Measurements from ENCODE around the gene CTNND1. TPM values are rescaled to one million over a fixed set of nuclear protein-coding genes. Genes with fewer than 3 reads are reported as not detected.
"Not testable (repeated sequence)": the region's sequence is repeated elsewhere in the genome, so short reads cannot be mapped to it uniquely, and the experiment has no call there.

Gene CTNND1, protein sequence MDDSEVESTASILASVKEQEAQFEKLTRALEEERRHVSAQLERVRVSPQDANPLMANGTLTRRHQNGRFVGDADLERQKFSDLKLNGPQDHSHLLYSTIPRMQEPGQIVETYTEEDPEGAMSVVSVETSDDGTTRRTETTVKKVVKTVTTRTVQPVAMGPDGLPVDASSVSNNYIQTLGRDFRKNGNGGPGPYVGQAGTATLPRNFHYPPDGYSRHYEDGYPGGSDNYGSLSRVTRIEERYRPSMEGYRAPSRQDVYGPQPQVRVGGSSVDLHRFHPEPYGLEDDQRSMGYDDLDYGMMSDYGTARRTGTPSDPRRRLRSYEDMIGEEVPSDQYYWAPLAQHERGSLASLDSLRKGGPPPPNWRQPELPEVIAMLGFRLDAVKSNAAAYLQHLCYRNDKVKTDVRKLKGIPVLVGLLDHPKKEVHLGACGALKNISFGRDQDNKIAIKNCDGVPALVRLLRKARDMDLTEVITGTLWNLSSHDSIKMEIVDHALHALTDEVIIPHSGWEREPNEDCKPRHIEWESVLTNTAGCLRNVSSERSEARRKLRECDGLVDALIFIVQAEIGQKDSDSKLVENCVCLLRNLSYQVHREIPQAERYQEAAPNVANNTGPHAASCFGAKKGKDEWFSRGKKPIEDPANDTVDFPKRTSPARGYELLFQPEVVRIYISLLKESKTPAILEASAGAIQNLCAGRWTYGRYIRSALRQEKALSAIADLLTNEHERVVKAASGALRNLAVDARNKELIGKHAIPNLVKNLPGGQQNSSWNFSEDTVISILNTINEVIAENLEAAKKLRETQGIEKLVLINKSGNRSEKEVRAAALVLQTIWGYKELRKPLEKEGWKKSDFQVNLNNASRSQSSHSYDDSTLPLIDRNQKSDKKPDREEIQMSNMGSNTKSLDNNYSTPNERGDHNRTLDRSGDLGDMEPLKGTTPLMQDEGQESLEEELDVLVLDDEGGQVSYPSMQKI
- total RNA-seq: 181 and 183 TPM in 2 replicates
- long read RNA-seq, full-length matches to known transcripts: 7 of 66 reads
- long read RNA-seq, partial matches to known transcripts: 31 of 66 reads
- long read RNA-seq, other reads (novel, unspliced or antisense): 28 of 66 reads

DNA sequence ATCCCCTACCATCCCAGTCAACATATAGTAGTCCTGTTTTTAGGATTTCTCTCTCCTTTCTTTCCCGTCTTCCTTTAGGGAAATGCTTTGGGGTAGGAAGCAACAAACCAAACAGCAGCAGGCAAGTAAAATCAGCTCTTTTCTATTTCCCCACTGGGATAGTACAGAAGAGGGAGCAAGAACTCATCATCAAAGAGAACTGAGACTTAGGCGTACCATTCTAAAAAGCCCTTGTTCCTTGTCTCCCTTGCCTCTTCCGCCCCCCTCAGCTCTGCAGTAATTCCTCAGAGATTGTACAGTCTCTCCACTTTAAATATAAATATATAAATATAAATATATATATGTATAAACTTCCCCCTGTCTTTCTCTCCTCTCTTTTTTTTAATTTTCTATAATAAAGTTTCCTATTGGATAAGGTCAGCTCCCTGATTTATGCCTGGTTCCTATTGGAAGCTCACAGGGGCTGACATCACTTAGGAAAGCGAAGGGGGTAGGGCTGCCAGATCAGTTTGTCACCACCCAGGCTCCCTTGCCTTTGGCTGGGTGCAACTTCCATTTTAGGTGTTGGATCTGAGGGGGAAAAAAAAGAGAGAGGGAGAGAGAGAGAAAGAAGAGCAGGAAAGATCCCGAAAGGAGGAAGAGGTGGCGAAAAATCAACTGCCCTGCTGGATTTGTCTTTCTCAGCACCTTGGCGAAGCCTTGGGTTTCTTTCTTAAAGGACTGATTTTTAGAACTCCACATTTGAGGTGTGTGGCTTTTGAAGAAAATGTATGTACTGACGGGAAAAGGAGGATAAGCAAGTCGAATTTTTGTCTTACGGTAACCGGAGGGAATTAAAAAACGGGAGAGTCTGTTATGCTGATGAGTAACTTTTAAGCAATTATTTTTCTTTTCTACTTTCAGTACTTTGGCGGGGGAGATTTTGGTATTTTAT is at the start of gene CTNND1:
Gene CTNND1 (plus strand): TSS at position 502 of the 934 bp plus-strand sequence. CDS start 29,677 bp downstream, outside the sequence.
- Mint-ChIP-seq H3K9me3 (ENCODE audit: unreplicated experiment) (no peaks in the 10 kb centered on the region), H3K27ac (ENCODE audit: unreplicated experiment) (peak within 1 kb of the TSS; percentile 100), H3K4me1 (ENCODE audit: unreplicated experiment) (peaks cover 32% of the 10 kb centered on the region), H3K27me3 (ENCODE audit: unreplicated experiment) (no peaks in the 10 kb centered on the region), H3K4me3 (ENCODE audit: unreplicated experiment) (peak within 1 kb of the TSS; percentile 100), H3K36me3 (ENCODE audit: unreplicated experiment) (peaks cover 2% of the 10 kb centered on the region)
- TF ChIP-seq, protein P1, sequence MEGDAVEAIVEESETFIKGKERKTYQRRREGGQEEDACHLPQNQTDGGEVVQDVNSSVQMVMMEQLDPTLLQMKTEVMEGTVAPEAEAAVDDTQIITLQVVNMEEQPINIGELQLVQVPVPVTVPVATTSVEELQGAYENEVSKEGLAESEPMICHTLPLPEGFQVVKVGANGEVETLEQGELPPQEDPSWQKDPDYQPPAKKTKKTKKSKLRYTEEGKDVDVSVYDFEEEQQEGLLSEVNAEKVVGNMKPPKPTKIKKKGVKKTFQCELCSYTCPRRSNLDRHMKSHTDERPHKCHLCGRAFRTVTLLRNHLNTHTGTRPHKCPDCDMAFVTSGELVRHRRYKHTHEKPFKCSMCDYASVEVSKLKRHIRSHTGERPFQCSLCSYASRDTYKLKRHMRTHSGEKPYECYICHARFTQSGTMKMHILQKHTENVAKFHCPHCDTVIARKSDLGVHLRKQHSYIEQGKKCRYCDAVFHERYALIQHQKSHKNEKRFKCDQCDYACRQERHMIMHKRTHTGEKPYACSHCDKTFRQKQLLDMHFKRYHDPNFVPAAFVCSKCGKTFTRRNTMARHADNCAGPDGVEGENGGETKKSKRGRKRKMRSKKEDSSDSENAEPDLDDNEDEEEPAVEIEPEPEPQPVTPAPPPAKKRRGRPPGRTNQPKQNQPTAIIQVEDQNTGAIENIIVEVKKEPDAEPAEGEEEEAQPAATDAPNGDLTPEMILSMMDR (IDR thresholded peaks at IDR 0.05): no peak
- peak; percentile 93 for DNase-seq (ENCODE audit: extremely low spot score, unreplicated experiment)

DNA sequence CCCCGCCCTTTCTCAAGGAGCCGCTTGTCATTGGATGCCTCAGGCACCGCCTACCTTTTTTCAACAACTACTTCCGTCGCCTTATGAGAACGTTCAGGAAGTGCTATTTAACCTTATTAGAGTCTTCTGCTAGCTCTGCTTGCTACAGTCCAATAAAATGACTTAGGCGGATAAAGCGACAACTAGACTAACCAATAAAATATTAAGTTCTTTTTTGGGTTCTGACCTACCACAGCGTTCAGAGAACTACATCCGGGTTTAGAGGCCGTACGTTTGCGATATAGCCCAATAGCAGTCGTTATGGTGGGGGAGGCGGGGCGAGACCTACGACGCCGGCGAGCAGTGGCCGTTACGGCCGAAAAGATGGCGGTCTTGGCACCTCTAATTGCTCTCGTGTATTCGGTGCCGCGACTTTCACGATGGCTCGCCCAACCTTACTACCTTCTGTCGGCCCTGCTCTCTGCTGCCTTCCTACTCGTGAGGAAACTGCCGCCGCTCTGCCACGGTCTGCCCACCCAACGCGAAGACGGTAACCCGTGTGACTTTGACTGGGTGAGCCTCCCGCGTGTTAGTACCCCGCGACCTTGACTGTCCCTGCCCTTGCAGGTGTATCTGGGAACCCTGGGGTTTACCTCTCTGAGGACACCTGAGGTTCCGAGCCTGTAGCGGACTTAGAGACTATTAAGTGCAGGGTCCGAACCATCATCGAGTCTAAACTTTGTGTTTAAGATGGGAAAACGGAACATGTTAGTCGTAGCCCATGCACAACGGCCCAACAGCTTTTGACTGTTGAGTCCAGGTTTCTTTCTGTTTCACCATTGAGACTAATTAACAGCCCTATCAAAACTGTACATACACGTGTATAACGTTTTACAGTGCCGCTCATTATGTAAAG is 49.1 kb upstream of the CTNND1 start, which contains the start of gene TMX2:
Gene TMX2 (plus strand): TSS at position 338 of the 895 bp plus-strand sequence. CDS start 26 bp downstream, at position 364.
- H3K4me1 Mint-ChIP-seq (ENCODE audit: unreplicated experiment): peaks cover 40% of the 10 kb centered on the region
- TF ChIP-seq, protein P1 (IDR thresholded peaks at IDR 0.05): no peak
- peaks cover 4% of the 10 kb centered on the region for H3K36me3 Mint-ChIP-seq (ENCODE audit: unreplicated experiment)
- DNase-seq (ENCODE audit: extremely low spot score, unreplicated experiment): peak; percentile 96
- no peaks in the 10 kb centered on the region for H3K27me3 Mint-ChIP-seq (ENCODE audit: unreplicated experiment)
- H3K9me3 Mint-ChIP-seq (ENCODE audit: unreplicated experiment): no peaks in the 10 kb centered on the region
- H3K4me3 Mint-ChIP-seq (ENCODE audit: unreplicated experiment): peak within 1 kb of the TSS; percentile 98
- peak within 1 kb of the TSS; percentile 93 for H3K27ac Mint-ChIP-seq (ENCODE audit: unreplicated experiment)

DNA sequence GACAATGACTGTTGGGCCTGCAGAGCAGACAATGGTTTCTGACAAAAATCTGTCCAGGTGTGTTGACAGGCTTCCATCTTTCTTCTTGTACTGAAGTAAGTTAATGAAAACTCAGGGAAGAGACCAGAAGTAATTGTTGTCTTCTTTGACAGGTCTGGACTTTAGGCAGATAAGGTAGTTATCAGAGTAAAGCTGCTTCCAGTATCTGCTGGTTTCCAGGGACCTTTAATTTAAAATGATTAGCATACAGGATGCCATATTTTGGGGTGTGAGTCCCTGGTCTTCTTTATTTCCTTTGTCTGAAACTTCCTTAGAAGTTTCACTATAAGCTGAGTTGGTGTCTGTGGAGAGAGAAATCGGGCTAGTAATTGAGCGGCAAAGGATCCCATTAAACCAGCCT is 47.8 kb upstream of the CTNND1 start:
- TF ChIP-seq, protein P1 (IDR thresholded peaks at IDR 0.05): no peak
- Mint-ChIP-seq H3K4me1 (ENCODE audit: unreplicated experiment) (peaks cover 34% of the 10 kb centered on the region), H3K9me3 (ENCODE audit: unreplicated experiment) (no peaks in the 10 kb centered on the region), H3K4me3 (ENCODE audit: unreplicated experiment) (peak overlapping the region; percentile 98), H3K27ac (ENCODE audit: unreplicated experiment) (peak overlapping the region; percentile 24), H3K36me3 (ENCODE audit: unreplicated experiment) (peaks cover 4% of the 10 kb centered on the region), H3K27me3 (ENCODE audit: unreplicated experiment) (no peaks in the 10 kb centered on the region)
- DNase-seq (ENCODE audit: extremely low spot score, unreplicated experiment): no peak

DNA sequence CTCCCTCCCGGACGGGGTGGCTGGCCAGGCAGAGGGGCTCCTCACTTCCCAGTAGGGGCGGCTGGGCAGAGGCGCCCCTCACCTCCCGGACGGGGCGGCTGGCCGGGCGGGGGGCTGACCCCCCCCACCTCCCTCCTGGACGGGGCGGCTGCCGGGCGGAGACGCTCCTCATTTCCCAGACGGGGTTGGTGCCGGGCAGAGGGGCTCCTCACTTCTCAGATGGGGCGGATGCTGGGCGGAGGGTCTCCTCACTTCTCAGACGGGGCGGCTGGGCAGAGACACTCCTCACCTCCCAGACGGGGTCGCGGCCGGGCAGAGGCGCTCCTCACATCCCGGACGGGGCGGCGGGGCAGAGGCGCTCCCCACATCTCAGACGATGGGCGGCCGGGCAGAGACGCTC is 44.9 kb upstream of the CTNND1 start:
- H3K27ac Mint-ChIP-seq (ENCODE audit: unreplicated experiment); H3K36me3 Mint-ChIP-seq (ENCODE audit: unreplicated experiment); H3K4me3 Mint-ChIP-seq (ENCODE audit: unreplicated experiment); H3K27me3 Mint-ChIP-seq (ENCODE audit: unreplicated experiment); DNase-seq (ENCODE audit: extremely low spot score, unreplicated experiment); H3K9me3 Mint-ChIP-seq (ENCODE audit: unreplicated experiment): not testable (repeated sequence)
- peaks cover 18% of the 10 kb centered on the region for H3K4me1 Mint-ChIP-seq (ENCODE audit: unreplicated experiment)
